Stimulated activated naive CD8-positive, alpha-beta T cell treated with anti-CD3 and anti-CD28 coated beads, Interleukin-15, Interleukin-2, amounts not matched to agents 100 U/mL and 50 U/mL, for 24 hours (primary cell): ENCODE data around the gene EP400.
"Not testable (repeated sequence)": the region's sequence is repeated elsewhere in the genome, so short reads cannot be mapped to it uniquely, and the experiment has no call there.

Experiments
- ATAC-seq: fragments of 150-1000 bp; cut with Tn5 transposase; one replicate; pipeline ENCODE4 v1.10.0; 2021
- DNase-seq: peaks from one replicate; pipeline ENCODE4 v3.0.0; 2021

The EP400 gene

DNA sequence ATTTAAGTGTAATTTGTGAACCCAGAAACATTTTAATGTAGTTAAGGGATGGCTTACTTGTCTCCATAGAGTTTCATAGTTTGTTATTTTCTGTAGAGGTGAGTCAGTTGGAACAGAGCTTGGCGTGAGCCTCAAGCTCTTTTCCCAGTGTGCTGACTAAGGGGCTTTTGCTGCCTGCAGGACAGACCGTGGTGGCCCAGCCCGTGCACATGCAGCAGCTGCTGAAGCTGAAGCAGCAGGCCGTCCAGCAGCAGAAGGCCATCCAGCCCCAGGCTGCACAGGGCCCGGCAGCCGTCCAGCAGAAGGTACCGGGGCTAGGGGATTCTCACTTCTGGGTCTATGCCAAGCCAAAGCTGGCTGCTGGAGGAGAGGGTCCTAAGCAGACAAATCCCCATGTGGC, 117.4 kb downstream of the EP400 start:
- DNase-seq (no peak), ATAC-seq (no peak)

DNA sequence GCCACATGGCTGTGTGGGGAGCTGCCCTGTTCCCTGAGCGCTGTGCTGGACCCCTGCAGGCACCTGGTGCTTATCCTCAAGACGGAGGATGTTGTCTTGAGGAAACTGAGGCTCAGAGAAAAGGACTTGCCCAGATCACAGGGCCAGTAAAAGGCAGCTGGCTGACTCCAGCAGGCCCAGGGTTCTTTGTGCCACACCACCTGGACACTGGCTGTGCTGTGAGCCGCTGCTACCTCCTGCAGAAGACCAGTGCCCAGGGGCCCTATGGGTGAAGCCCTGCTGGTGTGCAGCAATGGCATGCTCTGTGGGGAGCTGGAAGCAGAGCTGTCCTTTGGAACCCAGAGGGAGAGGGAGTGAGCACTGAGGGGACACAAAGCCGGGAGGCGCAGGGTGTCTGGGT, 118.5 kb downstream of the EP400 start:
- no peak for DNase-seq
- ATAC-seq, result no peak

DNA sequence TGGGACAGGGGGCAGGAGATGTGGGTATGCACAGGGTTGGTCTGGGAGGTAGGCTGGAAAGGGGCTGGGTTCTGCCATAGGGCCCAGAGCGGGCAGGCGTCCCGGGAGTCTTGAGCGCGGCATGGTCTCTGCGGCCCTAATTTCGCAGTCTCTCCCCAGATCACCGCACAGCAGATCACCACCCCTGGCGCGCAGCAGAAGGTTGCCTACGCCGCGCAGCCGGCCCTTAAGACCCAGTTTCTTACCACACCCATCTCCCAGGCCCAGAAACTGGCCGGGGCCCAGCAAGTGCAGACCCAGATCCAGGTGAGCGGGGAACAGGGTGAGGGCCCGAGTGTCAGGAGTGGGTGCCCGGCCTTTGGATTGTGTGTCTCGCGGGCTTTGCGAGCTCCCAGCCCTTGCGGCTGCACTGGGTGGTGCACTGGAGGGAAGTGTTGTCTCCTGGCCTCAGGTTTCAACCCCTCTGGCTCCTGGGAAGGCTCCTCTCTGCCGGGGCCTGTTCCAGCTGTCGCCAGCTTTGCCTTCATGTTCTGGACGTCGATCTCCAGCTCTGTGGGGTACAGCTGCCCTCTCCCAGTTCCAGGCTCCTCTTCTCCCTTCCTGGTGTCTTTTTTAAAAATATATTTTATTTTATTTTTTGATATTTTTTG, 119.7 kb downstream of the EP400 start:
- no peak for DNase-seq
- ATAC-seq, result no peak

DNA sequence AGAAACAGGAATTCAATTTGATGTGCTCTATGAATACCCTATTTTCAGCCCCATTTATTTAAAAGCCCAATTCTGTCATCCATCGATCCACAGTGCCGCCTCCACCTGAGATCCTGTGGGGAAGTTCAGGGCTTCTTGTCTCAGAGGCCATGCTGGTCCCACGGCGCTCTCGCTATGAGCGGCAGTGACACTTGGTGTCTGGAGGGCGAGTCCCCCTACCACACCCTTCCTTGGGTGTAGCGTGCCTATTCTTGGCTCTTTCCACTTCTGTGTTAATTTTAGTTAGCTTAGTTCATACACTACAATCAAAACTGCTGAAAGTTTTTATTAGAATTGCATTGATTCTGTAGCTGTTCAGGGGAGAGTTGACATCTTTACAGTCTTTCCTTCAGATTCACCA, 120.6 kb downstream of the EP400 start:
- DNase-seq (no peak), ATAC-seq (no peak)

DNA sequence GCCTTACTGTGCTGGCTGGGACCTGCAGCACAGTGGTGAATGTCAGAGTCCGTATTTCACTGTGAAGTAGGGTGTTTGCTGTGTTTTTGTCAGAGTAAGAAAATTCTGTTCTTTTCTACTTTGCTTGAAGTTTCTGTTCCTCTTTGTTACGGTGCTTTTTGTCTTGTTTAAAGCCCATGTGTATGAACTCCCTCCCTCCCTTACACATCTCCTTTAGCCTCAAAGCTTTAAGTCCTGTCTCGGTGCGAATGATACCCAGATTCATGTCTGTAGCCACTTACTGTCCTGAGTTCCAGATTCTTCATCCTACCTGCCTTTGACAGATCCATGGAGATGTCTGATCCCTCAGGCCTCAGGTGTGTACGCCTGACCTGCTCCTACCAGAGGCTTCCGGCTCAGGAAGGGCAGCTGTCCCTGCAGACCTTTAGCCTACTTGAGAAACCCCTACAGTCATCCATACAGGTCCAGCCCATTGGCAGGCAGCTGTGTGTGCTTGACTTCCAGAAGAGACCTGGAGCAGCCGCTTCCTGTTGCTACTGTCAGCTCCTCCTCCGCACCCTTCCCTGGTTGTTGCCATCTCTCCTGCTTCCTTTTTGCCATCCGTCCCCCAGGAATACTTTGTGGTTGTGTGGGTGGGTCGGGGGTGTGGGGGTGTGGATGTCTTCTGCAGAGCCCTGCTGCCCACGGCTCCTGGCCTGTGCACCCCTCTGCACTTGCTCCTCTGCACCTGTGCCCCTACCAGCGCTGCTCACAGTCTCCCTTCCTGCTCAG, 121.5 kb downstream of the EP400 start:
- DNase-seq, result no peak
- ATAC-seq, result peak; percentile 12

DNA sequence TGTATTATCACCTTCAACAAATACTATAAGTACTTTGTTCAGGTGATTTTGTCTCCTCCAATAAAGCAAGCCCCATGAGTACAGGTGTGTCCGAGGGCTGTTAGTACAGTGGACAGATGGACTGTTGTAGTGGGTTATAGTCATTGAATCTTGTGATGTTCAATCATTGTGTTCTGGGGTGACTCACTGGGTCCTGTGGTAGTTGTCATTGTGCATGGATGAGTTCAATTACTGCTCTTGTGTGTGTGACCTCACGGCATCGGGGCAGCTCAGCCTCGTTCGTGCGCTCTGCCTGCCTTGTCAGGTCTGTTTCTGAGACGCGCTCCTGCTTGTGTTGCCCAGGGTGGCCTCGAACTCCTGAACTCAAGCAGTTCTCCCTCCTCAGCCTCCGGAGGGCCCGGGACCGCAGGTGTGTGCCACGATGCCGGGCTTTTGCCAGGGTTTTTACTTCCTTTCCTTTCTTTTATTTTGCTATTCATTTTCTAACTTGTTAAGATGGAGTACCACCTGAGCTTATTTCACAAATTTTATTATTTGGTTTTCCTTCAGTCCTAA, 122.2 kb downstream of the EP400 start:
- no peak for ATAC-seq

DNA sequence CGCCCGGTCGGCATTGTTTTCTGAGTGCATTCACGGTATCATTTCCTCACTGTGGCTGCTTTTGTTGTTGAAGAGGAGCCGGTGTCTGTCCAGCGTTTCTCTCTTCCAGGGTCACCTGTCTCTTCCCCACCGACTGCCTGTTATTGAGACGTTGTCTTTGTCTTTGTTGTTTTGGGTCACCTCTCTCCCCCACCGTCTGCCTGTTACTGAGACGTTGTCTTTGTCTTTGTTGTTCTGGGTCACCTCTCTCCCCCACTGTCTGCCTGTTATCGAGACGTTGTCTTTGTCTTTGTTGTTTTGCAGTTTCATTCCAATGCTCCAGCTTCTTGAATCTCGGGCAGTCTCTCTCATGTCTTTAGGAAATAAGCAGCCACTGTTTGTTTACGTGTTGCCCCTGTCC, 124.5 kb downstream of the EP400 start:
- DNase-seq, result no peak
- ATAC-seq, result no peak

More for the DNA sequence above, 122.2 kb downstream of the EP400 start:
- no peak for DNase-seq

DNA sequence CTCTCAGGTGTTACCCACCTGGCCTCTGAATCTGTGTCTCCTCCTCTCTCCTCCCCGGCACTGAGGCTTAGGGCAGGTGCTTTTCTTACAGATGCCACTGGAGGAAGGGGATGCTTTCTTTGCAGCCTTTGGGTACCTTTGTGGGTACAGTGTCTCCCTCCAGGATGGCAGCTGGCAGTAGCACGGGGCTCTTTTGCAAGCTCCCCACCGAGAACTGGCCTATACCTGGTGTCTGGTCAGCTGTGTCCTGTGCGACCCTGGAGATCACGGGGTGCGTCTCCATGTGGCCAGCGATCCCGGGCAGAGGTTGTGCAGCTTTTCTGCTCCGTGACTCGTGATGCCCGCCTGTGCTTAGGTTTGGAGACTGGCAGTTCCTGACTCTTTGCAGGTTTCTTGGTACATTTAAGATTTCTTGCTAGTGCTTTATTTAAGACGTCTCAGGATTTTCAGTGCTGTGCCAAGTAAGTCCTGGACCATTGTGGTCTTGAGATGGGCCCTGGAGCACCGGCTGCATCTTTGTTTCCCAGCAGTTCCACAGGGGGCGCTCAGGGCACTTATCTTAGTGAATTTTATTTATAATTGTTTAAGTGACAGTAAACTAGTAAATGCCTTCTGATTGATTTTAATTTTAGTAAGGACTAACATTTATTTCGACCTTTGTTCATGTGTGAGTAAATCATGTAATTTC, 125.4 kb downstream of the EP400 start:
- DNase-seq, result no peak
- no peak for ATAC-seq

DNA sequence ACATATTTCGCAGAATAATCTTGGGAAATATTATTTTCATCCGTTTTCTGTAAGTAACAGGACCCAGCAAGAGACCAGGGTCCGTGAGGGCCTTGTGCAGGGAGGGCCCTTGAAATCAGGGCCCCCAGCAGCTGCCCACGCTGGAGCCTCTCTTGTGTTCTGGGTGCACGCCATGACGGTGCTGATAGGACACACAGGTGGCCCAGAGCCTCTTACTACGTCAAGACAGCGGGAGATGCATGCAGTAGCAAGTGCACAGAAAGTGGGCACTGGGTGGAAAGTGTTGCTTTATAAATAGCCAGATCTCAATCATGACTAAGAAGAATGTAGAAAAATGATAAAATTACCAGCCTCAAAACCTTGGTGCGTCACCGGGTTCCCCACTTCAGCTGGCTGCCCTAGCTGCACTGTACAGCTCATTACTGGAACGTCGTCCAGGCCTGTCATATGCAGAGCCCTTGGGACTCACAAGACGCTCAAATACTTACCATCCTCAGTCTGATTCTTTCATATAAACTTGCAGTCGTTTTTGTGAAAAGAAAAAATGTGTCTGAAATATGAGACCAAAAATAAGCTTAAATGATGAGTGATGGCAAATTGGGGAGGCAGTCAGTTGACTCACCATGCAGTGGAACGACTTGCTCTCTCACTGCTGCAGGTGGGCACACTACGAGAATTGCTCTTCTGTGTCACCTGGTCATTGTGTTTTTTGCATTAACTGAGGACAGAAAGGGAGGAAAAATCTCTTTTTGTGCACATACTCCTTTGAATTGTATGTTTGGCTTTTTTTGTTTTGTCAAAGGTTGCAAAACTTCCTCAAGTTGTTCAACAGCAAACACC, 126.2 kb downstream of the EP400 start:
- ATAC-seq (no peak), DNase-seq (no peak)

DNA sequence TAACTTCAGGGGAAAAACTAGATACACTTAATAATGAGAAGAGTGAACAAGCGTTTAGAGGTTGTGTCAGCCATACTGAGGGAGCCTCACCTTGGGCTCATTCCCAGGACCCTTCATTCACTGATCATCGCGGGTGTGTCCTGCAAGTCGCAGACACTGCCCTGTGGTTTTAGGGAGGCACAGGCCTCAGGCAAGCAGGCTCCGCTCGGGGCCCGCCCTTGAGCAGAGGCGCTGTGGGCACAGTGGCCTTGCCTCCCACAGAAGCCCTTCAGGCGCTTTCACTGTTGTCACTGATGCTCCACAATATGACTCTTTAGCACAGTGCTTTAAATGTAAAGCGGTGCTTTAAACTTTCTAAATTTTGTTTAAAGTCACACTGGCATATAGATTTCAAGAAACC, 127.0 kb downstream of the EP400 start:
- no peak for DNase-seq
- no peak for ATAC-seq

DNA sequence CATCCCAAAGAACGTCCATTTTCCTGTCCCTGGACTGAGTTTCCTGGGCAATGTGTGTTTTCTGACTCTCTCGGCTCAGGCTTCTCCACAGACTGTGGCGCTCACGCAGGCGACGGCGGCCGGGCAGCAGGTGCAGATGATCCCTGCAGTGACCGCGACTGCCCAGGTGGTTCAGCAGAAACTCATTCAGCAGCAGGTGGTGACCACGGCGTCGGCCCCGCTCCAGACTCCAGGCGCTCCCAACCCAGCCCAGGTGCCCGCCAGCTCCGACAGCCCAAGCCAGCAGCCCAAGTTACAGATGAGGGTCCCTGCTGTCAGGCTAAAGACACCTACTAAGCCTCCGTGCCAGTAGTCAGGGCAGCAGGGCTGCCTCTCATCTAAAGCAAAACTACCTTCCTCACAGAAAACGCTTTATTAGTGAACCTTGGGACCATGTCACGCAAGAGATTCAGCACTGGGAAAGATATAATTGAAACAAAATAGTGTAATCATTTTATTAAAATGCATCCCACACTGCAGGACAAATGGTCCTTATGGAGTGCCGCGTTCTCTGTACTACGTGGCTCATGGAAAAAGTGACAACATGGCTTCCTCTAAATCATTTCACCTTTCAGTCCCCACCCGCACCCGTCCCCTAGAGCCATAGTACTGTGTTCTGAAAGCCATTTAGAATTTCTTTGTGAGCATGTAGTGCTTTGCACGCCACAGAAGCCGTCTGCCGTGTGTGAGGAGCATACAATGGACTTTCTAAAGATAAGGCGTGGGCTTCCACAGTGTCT, 127.8 kb downstream of the EP400 start:
- DNase-seq (no peak), ATAC-seq (no peak)

DNA sequence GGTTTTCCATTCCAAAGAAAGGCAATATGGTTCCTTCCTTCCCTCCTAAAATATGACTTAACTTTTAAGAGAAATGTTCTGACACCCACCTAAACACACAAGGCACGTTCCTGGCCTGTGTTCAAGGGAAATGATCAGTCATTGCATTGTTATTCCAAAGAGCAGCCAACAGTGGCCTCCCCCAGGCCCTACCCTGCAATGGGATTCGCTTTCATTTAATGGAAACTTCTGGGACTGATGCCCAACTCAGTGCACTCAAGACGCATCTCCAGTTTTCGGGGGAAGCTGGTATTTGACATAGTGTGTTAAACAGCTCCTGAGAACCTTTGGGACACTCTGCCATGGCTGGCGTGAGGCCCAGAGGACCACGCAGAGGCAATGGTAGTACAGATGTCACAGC, 128.4 kb downstream of the EP400 start:
- ATAC-seq (no peak), DNase-seq (no peak)

DNA sequence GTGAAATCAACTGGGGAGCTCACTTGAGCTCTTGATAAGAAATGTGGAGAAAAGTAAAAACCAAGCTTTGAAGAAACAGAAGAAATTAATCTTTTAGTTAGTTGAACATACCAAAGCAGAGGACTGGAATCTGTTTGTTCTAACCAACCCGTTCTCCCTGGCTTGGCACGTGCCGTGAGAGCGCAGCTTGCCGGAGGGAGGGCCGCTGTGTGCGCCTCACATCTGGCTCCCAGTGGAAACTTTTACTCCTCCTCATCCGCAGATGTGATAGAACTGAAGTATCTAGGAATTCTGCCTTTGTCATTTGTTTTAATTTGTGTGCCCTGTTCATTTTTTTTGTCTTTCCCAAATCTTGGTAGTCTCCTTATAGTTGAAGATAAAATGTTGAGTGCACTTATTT, 129.5 kb downstream of the EP400 start:
- ATAC-seq, result no peak
- no peak for DNase-seq

DNA sequence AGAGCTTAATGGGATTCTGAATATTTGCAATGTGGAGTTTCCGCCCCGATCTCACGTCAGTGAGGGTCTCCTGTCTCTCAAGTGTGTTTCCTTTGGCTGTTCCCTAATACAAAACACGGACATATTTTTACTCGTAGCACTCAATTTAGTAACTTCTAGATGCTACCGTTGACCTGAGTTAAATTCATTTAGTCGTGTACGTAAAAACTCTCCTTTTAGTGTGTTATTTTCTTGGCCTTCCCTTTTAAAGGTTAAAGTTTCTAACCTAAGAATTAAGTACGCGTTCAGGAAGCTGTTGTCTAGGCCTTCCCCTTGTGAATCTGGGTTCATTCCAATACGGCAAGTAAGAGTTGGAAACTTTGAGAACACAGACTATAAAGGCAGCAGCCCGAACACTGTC, 130.0 kb downstream of the EP400 start:
- no peak for DNase-seq

DNA sequence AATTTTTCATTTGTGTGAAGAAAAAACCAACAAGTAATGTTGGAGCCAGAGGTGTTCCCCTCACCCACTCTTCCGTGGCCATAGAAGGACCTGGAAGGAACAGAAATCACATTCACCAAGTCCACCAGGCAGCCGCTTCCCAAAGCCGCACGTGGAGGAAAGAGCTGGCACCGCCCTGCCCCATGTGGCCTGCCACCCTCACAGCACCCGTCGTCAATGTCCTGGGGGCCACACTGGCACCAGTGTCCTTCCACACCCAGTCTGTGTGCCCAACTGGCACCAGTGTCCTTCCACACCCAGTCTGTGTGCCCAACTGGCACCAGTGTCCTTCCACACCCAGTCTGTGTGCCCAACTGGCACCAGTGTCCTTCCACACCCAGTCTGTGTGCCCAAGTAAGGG, 130.8 kb downstream of the EP400 start:
- ATAC-seq, DNase-seq: not testable (repeated sequence)

More for the DNA sequence above, 130.0 kb downstream of the EP400 start:
- ATAC-seq, result no peak

DNA sequence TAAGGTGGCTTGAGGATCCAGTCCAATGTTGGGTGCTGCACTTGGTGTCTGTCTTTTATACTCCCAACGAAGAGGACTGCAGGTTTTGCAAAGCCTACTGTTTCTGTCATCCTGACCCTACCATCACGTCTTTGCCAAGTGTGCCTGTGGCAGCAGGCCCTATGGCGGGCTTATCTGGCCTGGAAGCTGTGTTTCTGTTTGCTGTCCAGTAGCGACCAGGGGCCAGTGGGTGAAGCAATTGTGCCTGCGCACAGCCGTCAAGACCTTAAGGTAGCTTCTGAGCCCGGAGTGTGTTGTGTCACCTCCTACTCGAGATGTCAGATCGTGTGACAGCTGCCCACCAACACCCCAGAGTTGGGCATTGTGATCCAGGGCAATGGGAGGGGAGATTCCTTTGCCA, 131.7 kb downstream of the EP400 start:
- DNase-seq (no peak), ATAC-seq (no peak)

DNA sequence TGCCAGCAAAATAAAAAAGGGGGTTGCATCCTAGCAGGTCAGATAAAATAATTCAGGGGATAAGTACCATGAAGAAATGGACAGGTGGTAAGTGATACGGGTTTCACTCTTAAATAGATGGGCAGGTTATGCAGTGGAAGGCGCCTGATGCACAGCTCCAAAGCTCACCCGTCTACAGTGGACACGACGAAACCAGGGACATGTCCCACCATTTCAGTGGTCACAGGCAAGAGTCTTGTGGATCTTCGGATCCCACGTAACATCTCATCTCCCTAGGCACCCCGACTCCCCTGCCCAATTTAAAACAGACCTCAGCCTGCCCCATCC, 133.8 kb downstream of the EP400 start:
- ATAC-seq (peak; percentile 1), DNase-seq (no peak)

DNA sequence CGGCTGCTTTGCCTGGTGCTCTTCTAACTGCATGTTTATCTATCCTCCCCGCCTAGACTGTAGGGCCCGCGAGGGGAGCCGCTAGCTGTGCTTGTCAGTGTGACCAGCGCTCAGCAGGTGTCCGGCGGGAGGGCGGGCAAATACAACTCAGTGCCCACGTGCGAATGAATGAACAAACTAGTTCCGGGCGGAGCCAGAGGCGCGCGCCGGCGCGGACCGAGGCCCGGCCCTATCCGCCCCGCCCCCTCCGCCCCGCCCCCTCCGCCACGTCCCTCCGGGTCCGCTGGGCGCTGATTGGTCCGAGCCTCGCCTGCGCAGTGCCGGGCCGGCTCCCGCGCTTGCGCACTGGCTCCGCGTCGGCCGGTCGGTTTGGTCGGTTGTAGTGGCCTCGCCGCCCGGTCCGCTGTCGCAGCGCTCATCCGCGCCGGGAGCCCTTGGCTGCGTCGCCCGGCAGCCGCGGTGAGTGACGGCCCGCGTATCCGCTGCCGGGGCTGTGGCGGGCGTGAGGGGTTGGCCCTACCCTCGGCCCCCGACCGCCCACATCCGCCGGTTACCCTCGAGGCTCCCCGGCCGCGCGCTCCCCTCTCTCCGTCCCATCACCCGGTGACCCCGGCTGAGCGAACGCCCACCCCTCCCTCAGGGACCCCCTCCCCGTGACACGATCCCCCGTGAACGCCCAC, 134.3 kb downstream of the EP400 start:
- DNase-seq, result peak; percentile 91
- peak; percentile 92 for ATAC-seq

DNA sequence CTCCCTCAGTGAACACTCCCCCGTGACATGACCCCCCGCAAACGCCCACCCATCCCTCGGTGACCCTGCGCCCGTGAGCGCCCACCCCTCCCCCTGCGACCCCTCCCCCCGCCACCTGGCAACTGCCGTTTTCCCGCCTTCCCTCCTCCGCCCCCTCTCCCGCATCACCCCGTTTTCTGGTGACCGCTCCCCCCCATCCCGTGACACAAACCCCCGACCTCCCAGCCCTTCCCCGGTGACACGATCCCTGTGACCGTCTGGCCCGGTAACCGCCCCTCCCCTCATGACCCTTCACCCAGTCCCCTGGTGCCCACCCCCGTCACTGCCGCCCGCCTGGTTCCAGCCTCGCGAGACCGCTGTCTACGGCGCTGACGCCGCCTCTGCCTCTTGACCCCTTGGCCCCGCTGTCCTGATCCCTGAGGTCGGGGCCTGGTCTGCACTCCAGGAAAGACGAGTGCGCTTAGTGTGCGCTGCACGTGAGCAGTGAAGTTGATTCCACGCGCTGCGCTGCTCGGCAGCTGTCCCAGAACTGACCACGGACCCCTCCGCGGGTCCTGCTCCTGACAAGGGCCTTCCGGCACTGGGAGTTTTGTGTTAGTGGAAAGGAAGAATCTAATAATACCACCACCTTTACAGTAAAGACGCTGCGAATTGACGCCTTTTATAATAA, 135.0 kb downstream of the EP400 start:
- ATAC-seq, result peak; percentile 39
- peak; percentile 71 for DNase-seq

DNA sequence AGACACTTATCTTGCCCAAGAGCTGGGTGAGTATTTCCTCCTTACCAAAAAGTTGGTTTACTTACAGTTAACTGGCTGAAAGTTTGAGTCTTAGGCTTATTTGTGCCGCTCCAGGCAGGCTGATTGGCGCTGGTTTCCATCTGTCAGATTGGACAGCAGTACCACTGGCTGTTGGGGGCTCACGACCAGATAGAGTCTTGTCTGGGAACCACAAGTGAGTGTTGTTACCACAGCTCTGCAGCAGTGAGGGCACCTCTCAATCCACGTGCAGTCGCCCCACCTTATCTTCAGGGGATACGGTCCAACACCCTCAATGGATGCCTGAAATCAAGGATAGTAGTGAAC, 135.5 kb downstream of the EP400 start:
- DNase-seq (no peak), ATAC-seq (no peak)
